Transverse colon (tissue), 4 donors: Measurements from ENCODE around the gene SDR42E2. TPM values are rescaled to one million over a fixed set of nuclear protein-coding genes. Genes with fewer than 3 reads are reported as not detected.
"Not testable (repeated sequence)": the region's sequence is repeated elsewhere in the genome, so short reads cannot be mapped to it uniquely, and the experiment has no call there.

ENCODE experiments used
- DNase-seq: peaks from one replicate; pipeline ENCODE4 v3.0.0-alpha.2; 2019
- H3K27ac ChIP-seq, 4 donors: fragments of 200-600 bp; sonication (generic); 2 replicates each; pipeline ENCODE4 v1.5.1; 2016 to 2018; ENCODE audit warnings: inconsistent platforms in 4 of 4
- H3K27me3 ChIP-seq: fragments of 200-600 bp; sonication (generic); 2 replicates; pipeline ENCODE4 v1.5.1; 2017; ENCODE audit warnings: inconsistent platforms
- H3K36me3 ChIP-seq, 4 donors: fragments of 200-600 bp; sonication (generic); 2 replicates each; pipeline ENCODE4 v1.5.1; 2017 to 2019; ENCODE audit warnings: inconsistent platforms in 4 of 4
- H3K4me1 ChIP-seq, 4 donors: fragments of 200-600 bp; sonication (generic); 2 replicates each; pipeline ENCODE4 v1.5.1; 2017 to 2020; ENCODE audit warnings: inconsistent platforms in 4 of 4
- H3K4me3 ChIP-seq, 4 donors: fragments of 200-600 bp; sonication (generic); 1 replicate in 1 of 4; 2 replicates in 3 of 4; pipeline versions ENCODE4 v1.5.1 to v1.6.1; 2017 to 2019; ENCODE audit warnings: inconsistent platforms in 4 of 4
- H3K9me3 ChIP-seq, 2 donors: fragments of 200-600 bp; sonication (generic); 2 replicates each; pipeline ENCODE4 v1.5.1; 2017 to 2019; ENCODE audit warnings: inconsistent platforms in 2 of 2
- EP300 ChIP-seq: sonication (generic); formaldehyde crosslinking; IDR thresholded peaks from one replicate; pipeline ENCODE4 v1.6.1; 2017; ENCODE audit warnings: antibody characterized with exemption, low read depth
- POLR2A ChIP-seq: fragments of 450-650 bp; IDR thresholded peaks from one replicate; pipeline ENCODE4 v1.6.1; 2016; ENCODE audit warnings: antibody characterized with exemption, mild to moderate bottlenecking, moderate library complexity
- POLR2AphosphoS5 ChIP-seq, 3 donors: sonication (generic); formaldehyde crosslinking; IDR thresholded peaks; one replicate each; pipeline ENCODE4 v1.6.1; 2016; ENCODE audit warnings: antibody characterized with exemption in 3 of 3
- WGBS, 2 donors: methylation state at CpG; one replicate each; pipeline ENCODE4 v1.1.5; 2018; ENCODE audit warnings: low coverage in 1 of 2; 5-methylcytosine and 5-hydroxymethylcytosine counted together
- in situ Hi-C, 4 donors: fragments of 200-750 bp; cut with MboI; loops; one replicate each; pipeline versions ENCODE4 v1.15.0 to v1.15.1; 2017; ENCODE audit warnings: low sequenced_read_pairs in 3 of 4, low pct_ligation_motif_present in 1 of 4, low pct_unique_long_range_greater_than_20kb in 1 of 4
- intact Hi-C: fragments of 100-400 bp; cut with DNase I; formaldehyde crosslinking; loops from one replicate; pipeline ENCODE4 v1.15.1; 2023; ENCODE audit warnings: low total_unique reads
- total RNA-seq, 4 donors: library from RNA; depleted of rRNA; stranded (reverse); fragments of >200 nt; gene quantifications; one replicate each; pipeline ENCODE4 v1.1.0, GENCODE V29; 2016
- TF ChIP-seq, protein P1 (sequence below), 5 experiments: fragments of 200-600 bp in 3 of 5; fragments of 450-650 bp in 2 of 5; sonication (generic) in 3 of 5; IDR thresholded peaks; 1 replicate in 2 of 5; 2 replicates in 3 of 5; pipeline ENCODE4 v1.5.1; 2016 to 2017; ENCODE audit warnings: antibody characterized with exemption in 5 of 5, inconsistent platforms in 3 of 5, mild to moderate bottlenecking in 2 of 5, moderate library complexity in 1 of 5

Gene SDR42E2
- total RNA-seq, 4 donors from 2014 or later, result not detected

DNA sequence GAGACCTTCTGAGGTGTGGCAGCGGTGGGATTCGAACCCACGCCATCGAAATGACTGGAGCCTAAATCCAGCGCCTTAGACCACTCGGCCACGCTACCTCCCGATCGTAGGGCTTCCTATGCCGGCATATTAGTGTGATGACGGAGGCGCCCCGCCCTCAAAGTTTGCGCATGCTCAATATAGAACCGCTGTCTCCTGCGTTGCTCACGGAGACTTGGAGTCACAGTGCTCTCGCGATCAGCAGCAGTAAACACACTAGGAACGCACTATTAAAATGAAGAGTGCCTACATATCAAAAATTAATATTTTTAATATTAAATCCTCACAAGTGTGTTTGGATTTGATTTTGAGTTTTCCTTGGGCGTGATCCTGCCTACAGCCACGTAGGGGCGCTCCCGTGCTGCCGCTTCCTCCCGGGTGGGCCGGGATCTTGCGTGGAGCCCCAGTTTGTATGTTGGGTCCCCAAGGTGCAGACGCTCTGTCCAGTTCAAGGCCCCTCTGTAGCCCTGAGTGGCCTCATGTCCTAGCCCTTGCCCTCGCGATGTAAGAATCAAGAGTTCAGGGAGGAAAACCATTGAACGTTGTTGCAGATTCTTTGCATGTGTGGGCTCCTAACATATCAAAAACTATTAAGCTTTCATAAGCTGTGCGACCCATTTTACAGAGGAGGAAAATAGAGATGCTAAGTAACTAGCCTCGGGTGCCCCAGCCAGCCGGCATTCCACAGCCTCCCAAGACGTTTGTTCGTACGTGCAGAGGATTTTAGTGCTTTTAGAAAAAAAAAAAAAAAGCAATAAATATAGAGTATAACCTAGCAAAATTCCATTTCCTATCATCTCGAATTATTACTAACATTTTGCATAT is 33.6 kb downstream of the SDR42E2 start:
- Histone ChIP-seq H3K27ac (peak overlapping the region; percentile 72 to 85 (median 80)), H3K9me3 (no peaks in the 10 kb centered on the region), H3K36me3 (no peaks in the 10 kb centered on the region), H3K4me3 (peak overlapping the region; percentile 30 to 62 (median 34)), H3K27me3 (no peaks in the 10 kb centered on the region), H3K4me1 (peaks cover 7 to 46% (median 13%) of the 10 kb centered on the region in 4 donors)
- WGBS, 2 donors, result 1 to 6% methylated on average over 18 to 39 of the region's 39 CpGs
- in situ Hi-C loops (loop anchor here in 1 of 4 donors (5.0 kb wide), 1 partner anchor 101 kb away; the partner anchor contains the start of gene POLR3E), intact Hi-C loops (no loop called here)
- TF ChIP-seq EP300 (no peak), POLR2A (peak; percentile 43), POLR2AphosphoS5 (IDR thresholded peaks at IDR 0.05) (peak; percentile 31 to 63 (median 33))
- TF ChIP-seq, protein P1, sequence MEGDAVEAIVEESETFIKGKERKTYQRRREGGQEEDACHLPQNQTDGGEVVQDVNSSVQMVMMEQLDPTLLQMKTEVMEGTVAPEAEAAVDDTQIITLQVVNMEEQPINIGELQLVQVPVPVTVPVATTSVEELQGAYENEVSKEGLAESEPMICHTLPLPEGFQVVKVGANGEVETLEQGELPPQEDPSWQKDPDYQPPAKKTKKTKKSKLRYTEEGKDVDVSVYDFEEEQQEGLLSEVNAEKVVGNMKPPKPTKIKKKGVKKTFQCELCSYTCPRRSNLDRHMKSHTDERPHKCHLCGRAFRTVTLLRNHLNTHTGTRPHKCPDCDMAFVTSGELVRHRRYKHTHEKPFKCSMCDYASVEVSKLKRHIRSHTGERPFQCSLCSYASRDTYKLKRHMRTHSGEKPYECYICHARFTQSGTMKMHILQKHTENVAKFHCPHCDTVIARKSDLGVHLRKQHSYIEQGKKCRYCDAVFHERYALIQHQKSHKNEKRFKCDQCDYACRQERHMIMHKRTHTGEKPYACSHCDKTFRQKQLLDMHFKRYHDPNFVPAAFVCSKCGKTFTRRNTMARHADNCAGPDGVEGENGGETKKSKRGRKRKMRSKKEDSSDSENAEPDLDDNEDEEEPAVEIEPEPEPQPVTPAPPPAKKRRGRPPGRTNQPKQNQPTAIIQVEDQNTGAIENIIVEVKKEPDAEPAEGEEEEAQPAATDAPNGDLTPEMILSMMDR (IDR thresholded peaks at IDR 0.05), result peak; percentile 84 to 99 (median 94)
- DNase-seq, result peak; percentile 94

DNA sequence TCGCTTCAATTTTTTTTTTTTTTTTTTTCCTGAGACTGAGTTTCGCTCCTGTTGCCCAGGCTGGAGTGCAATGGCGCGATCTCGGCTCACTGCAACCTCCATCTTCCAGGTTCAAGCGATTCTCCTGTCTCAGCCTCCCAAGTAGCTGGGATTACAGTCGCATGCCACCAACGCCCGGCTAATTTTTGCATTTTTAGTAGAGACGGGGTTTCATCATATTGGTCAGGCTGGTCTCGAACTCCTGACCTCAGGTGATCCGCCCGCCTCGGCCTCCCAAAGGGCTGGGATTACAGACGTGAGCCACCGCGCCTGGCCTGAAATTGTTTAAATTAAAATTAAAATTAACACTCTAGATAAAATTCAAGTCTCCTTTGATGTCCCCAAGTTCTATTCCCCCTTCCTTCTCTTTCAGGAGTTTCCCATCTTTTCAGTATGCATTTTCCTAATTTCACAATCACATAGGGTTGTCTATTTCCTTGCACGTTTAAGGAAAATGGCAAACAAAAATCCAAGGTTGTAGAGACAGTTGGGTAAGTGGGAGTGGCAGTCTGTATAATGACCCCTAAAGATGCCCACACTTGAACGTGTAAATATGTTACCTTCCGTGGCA is 34.4 kb downstream of the SDR42E2 start:
- 17 to 30% methylated on average over 15 to 20 of the region's 20 CpGs for WGBS, 2 donors
- H3K9me3 ChIP-seq, intact Hi-C loops, H3K27me3 ChIP-seq, H3K36me3 ChIP-seq, DNase-seq: not testable (repeated sequence)
- in situ Hi-C loops, result loop anchor here in 1 of 4 donors (5.0 kb wide), 1 partner anchor 101 kb away; the partner anchor contains the start of gene POLR3E
- Histone ChIP-seq H3K4me1 (peaks cover 7 to 48% (median 12%) of the 10 kb centered on the region in 4 donors), H3K27ac (peak overlapping the region in 2 of 4 donors; percentile 26 to 79), H3K4me3 (peak overlapping the region in 3 of 4 donors; percentile 31 to 62 (median 38))

DNA sequence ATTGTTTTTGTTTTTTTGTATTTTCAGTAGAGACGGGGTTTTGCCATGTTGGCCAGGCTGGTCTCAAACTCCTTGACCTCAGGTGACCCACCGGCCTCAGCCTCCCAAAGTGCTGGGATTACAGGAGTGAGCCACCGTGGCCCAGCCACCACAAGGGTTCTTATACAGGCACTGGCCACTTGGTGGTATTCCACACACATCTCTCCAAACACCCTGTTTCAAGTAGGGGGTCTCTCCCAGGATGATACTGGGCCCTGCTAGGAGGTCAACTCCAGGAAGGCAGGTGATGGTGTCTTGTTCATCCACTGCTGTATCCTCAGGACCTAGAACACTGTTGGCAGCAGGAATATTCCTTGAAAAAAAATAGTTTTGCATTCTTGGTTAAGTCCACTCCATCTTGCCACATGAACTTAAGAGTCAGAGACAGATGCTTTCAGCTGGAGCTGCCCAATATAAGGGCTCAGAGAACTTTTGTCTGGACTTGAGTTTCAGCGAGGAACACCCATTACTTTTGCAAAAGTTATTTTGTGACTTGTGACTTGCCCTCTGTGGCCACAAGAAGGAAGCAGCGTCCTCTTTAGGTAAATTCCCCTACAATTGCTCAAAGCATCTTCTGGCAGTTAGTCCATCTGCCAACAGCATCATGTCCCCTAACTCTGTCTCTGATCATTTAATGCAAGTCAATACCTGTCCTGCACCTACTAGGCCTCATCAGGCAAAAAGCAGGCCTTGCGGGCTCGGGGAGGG is 36.4 kb downstream of the SDR42E2 start:
- intact Hi-C loops (no loop called here), in situ Hi-C loops (loop anchor here in 1 of 4 donors (5.0 kb wide), 1 partner anchor 99 kb away; the partner anchor contains the start of gene POLR3E)
- Histone ChIP-seq H3K36me3 (no peaks in the 10 kb centered on the region), H3K4me3 (no peak overlapping the region), H3K4me1 (peaks cover 3 to 32% (median 4%) of the 10 kb centered on the region in 4 donors), H3K27ac (peak overlapping the region; percentile 62 to 85 (median 75)), H3K27me3 (no peaks in the 10 kb centered on the region), H3K9me3 (no peaks in the 10 kb centered on the region)
- TF ChIP-seq EP300, result no peak
- TF ChIP-seq, protein P1 (IDR thresholded peaks at IDR 0.05), result no peak
- TF ChIP-seq POLR2AphosphoS5 (IDR thresholded peaks at IDR 0.05), result no peak
- TF ChIP-seq POLR2A, result no peak
- DNase-seq, result no peak
- WGBS, 2 donors, result 50 to 82% methylated on average over 2 to 7 of the region's 7 CpGs

DNA sequence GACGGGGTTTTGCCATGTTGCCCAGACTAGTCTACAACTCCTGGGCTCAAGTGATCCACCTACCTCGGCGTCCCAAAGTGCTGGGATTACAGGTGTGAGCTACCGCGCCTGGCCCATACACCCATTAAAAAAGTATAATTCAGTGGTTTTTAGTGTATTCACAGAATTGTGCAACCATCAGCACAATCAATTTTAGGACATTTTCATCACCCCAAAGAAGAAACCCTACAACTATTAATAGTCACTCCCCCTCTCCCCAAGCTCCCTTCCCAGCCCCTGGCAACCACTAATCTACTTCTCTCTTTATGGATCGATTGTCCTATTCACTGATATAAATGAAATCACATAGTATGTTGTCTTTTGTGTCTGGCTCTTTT is 39.9 kb downstream of the SDR42E2 start:
- in situ Hi-C loops, result loop anchor here in 2 of 4 donors (5.0 to 10.0 kb wide), 2 partner anchors 93 to 95 kb away; partner anchors contain the start of gene POLR3E (in 2 of the 2)
- no peak overlapping the region for H3K4me3 ChIP-seq
- H3K36me3 ChIP-seq, result no peaks in the 10 kb centered on the region
- no peak for DNase-seq
- H3K9me3 ChIP-seq, result no peaks in the 10 kb centered on the region
- intact Hi-C loops, result no loop called here
- H3K27ac ChIP-seq, result no peak overlapping the region
- peaks cover 5 to 25% (median 8%) of the 10 kb centered on the region in 4 donors for H3K4me1 ChIP-seq
- WGBS, 2 donors, result 80 to 93% methylated on average over 5 to 6 of the region's 6 CpGs
- TF ChIP-seq POLR2AphosphoS5 (IDR thresholded peaks at IDR 0.05), result no peak
- no peak for TF ChIP-seq POLR2A
- no peak for TF ChIP-seq EP300
- TF ChIP-seq, protein P1 (IDR thresholded peaks at IDR 0.05), result no peak
- H3K27me3 ChIP-seq, result no peaks in the 10 kb centered on the region
